Activated B cell treated with CpG ODN at 0.5 μM for 24 hours (primary cell): ENCODE results near the gene RFTN2. TPM values are rescaled to one million over a fixed set of nuclear protein-coding genes. Genes with fewer than 3 reads are reported as not detected.
A peak's percentile ranks its signal among the peaks of the same experiment; 100 is the strongest.
"Not testable (repeated sequence)": the region's sequence is repeated elsewhere in the genome, so short reads cannot be mapped to it uniquely, and the experiment has no call there.

Source experiments
- ATAC-seq: fragments of 200-7000 bp; cut with Tn5 transposase; one replicate; pipeline ENCODE4 v1.10.0; 2021; ENCODE audit warnings: low read depth, mild to moderate bottlenecking, moderate library complexity
- CTCF ChIA-PET: fragments of 350-600 bp; sonication (Branson Sonifier 250); formaldehyde crosslinking; loops from one replicate; lab custom pipeline; 2021; ENCODE audit warnings: antibody characterized with exemption; lab: Charles Lee
- POLR2A ChIA-PET: fragments of 350-600 bp; sonication (Branson Sonifier 250); formaldehyde crosslinking; loops from one replicate; lab custom pipeline; 2021; ENCODE audit warnings: antibody characterized with exemption; lab: Charles Lee
- DNase-seq: peaks from one replicate; pipeline ENCODE4 v3.0.0; 2022
- H3K27ac Mint-ChIP-seq: one replicate; pipeline ENCODE4 v1.8.0; 2020; ENCODE audit warnings: mixed read lengths
- H3K27me3 Mint-ChIP-seq: one replicate; pipeline ENCODE4 v1.8.0; 2021; ENCODE audit warnings: mixed read lengths
- H3K36me3 Mint-ChIP-seq: one replicate; pipeline ENCODE4 v1.8.0; 2021; ENCODE audit warnings: low read depth, mixed read lengths
- H3K4me1 Mint-ChIP-seq: one replicate; pipeline ENCODE4 v1.8.0; 2021; ENCODE audit warnings: mixed read lengths
- H3K4me3 Mint-ChIP-seq: one replicate; pipeline ENCODE4 v1.8.0; 2020; ENCODE audit warnings: mild to moderate bottlenecking, mixed read lengths
- H3K9me3 Mint-ChIP-seq: one replicate; pipeline ENCODE4 v1.8.0; 2020; ENCODE audit warnings: mixed read lengths
- CTCF ChIP-seq: fragments of 200-600 bp; IDR thresholded peaks from one replicate; pipeline ENCODE4 v1.8.0; 2022; ENCODE audit warnings: antibody characterized with exemption, mild to moderate bottlenecking
- intact Hi-C: fragments of 100-400 bp; cut with micrococcal nuclease; formaldehyde crosslinking; loops from one replicate; pipeline ENCODE4 v1.15.1; 2024
- total RNA-seq: library from RNA; stranded (reverse); gene quantifications from 2 replicates; pipeline ENCODE4 v1.2.3, GENCODE V29; 2022

Gene RFTN2
- total RNA-seq, 1 donor from 2014 or later, result not detected

- Mint-ChIP-seq H3K4me3 (peak within 1 kb of the TSS; percentile 89), H3K36me3 (peaks cover 18% of the 10 kb centered on the region), H3K4me1 (peaks cover 41% of the 10 kb centered on the region), H3K9me3 (no peaks in the 10 kb centered on the region), H3K27me3 (peaks cover 14% of the 10 kb centered on the region), H3K27ac (peak within 1 kb of the TSS; percentile 89)
- peak; percentile 92 for ATAC-seq
- DNase-seq, result peak; percentile 89
- CTCF ChIA-PET, result interaction anchor here (1.7 to 2.4 kb wide), 2 partner anchors 10 to 591 kb away, joined by 4 to 14 read pairs; no protein-coding TSS in a partner anchor
- intact Hi-C loops, result loop anchor here (1.0 to 10.0 kb wide), 7 partner anchors 190 to 1066 kb away; partner anchors contain the start of genes CCDC150, COQ10B, GTF3C3 and HSPD1
- POLR2A ChIA-PET, result interaction anchor here (1.1 to 2.5 kb wide), 6 partner anchors 189 to 905 kb away, joined by 4 to 10 read pairs (median 6); partner anchors contain the start of genes COQ10B, GTF3C3, HSPD1 and HSPE1
- no peak for TF ChIP-seq CTCF
Observed at GRCh38 chr2:197705121-197705911, 29.9 kb upstream of the RFTN2 start, which contains the start of gene MARS2. Gene MARS2 (plus strand): TSS chr2:197705369. CDS start chr2:197705406, 37 bp downstream.

GRCh38 chr2:197704434-197705120 is 29.2 kb upstream of the RFTN2 start:
- H3K27me3 Mint-ChIP-seq, result peaks cover 14% of the 10 kb centered on the region
- H3K36me3 Mint-ChIP-seq, result peaks cover 14% of the 10 kb centered on the region
- ATAC-seq, result peak; percentile 41

GRCh38 chr2:197700960-197701359 is 25.6 kb upstream of the RFTN2 start:
- no peak for TF ChIP-seq CTCF
- ChIA-PET POLR2A (no interaction called here), CTCF (no interaction called here)
- Mint-ChIP-seq H3K4me1 (peaks cover 3% of the 10 kb centered on the region), H3K27me3 (peaks cover 14% of the 10 kb centered on the region), H3K36me3 (peaks cover 2% of the 10 kb centered on the region), H3K9me3 (no peaks in the 10 kb centered on the region), H3K27ac (no peak overlapping the region), H3K4me3 (no peak overlapping the region)
- intact Hi-C loops, result loop anchor here (10.0 kb wide), 1 partner anchor 906 kb away; the partner anchor contains the start of gene GTF3C3
- DNase-seq (no peak), ATAC-seq (no peak)

More at GRCh38 chr2:197704434-197705120, 29.2 kb upstream of the RFTN2 start:
- no peak for DNase-seq
- no peak for TF ChIP-seq CTCF
- H3K9me3 Mint-ChIP-seq, result no peaks in the 10 kb centered on the region
- intact Hi-C loops, result loop anchor here (1.0 to 10.0 kb wide), 7 partner anchors 189 to 1065 kb away; partner anchors contain the start of genes CCDC150, COQ10B, GTF3C3 and HSPD1
- peak overlapping the region; percentile 89 for H3K27ac Mint-ChIP-seq
- H3K4me3 Mint-ChIP-seq, result peak overlapping the region; percentile 89
- POLR2A ChIA-PET, result interaction anchor here (1.1 to 2.5 kb wide), 5 partner anchors 189 to 905 kb away, joined by 5 to 10 read pairs (median 6); partner anchors contain the start of genes COQ10B, GTF3C3, HSPD1 and HSPE1
- H3K4me1 Mint-ChIP-seq, result peaks cover 33% of the 10 kb centered on the region
- CTCF ChIA-PET, result no interaction called here

GRCh38 chr2:197699724-197700123 is 24.3 kb upstream of the RFTN2 start:
- CTCF ChIA-PET, H3K9me3 Mint-ChIP-seq, POLR2A ChIA-PET, ATAC-seq, H3K27ac Mint-ChIP-seq, H3K36me3 Mint-ChIP-seq, H3K4me1 Mint-ChIP-seq, H3K4me3 Mint-ChIP-seq, DNase-seq: not testable (repeated sequence)
- peaks cover 15% of the 10 kb centered on the region for H3K27me3 Mint-ChIP-seq
- intact Hi-C loops, result loop anchor here (10.0 kb wide), 1 partner anchor 905 kb away; the partner anchor contains the start of gene GTF3C3

- POLR2A ChIA-PET, H3K27me3 Mint-ChIP-seq: not testable (repeated sequence)
Observed at GRCh38 chr2:197696571-197696970, 21.2 kb upstream of the RFTN2 start.

GRCh38 chr2:197695971-197696370 is 20.6 kb upstream of the RFTN2 start:
- not testable (repeated sequence) for H3K27ac Mint-ChIP-seq

More at GRCh38 chr2:197696571-197696970, 21.2 kb upstream of the RFTN2 start:
- ATAC-seq, H3K36me3 Mint-ChIP-seq, DNase-seq, H3K4me3 Mint-ChIP-seq, intact Hi-C loops, H3K4me1 Mint-ChIP-seq, CTCF ChIA-PET, H3K27ac Mint-ChIP-seq, H3K9me3 Mint-ChIP-seq: not testable (repeated sequence)

GRCh38 chr2:197695206-197695605 is 19.8 kb upstream of the RFTN2 start:
- DNase-seq, H3K36me3 Mint-ChIP-seq, ATAC-seq, CTCF ChIA-PET, H3K27me3 Mint-ChIP-seq, H3K27ac Mint-ChIP-seq, H3K9me3 Mint-ChIP-seq, H3K4me3 Mint-ChIP-seq, intact Hi-C loops, POLR2A ChIA-PET, H3K4me1 Mint-ChIP-seq: not testable (repeated sequence)

More at GRCh38 chr2:197695971-197696370, 20.6 kb upstream of the RFTN2 start:
- ATAC-seq, H3K36me3 Mint-ChIP-seq, POLR2A ChIA-PET, CTCF ChIA-PET, H3K4me3 Mint-ChIP-seq, H3K27me3 Mint-ChIP-seq, intact Hi-C loops, DNase-seq, H3K4me1 Mint-ChIP-seq, H3K9me3 Mint-ChIP-seq: not testable (repeated sequence)
